RWPE2 (cell line): Measurements from ENCODE around the gene CD28.

ENCODE experiments used
- ATAC-seq: fragments of 200-7000 bp; cut with Tn5 transposase; 3 replicates; pipeline ENCODE4 v1.9.1; 2021; ENCODE audit warnings: low read depth
- DNase-seq: peaks from one replicate; pipeline ENCODE4 v3.0.0-alpha.2; 2020; ENCODE audit warnings: low spot score
- H3K27ac ChIP-seq: fragments of 450-650 bp; 2 replicates; pipeline ENCODE4 v1.5.1; 2017; ENCODE audit warnings: mild to moderate bottlenecking; ENCODE audit not compliant: poor library complexity, severe bottlenecking
- H3K27me3 ChIP-seq: fragments of 250-450 bp; sonication (Bioruptor Pico); 2 replicates; pipeline ENCODE4 v1.5.1; 2021; ENCODE audit warnings: mild to moderate bottlenecking, moderate library complexity; ENCODE audit not compliant: insufficient read depth, poor library complexity, severe bottlenecking
- H3K36me3 ChIP-seq: fragments of 250-450 bp; sonication (Bioruptor Pico); 2 replicates; pipeline ENCODE4 v1.5.1; 2020; ENCODE audit warnings: low read depth, mild to moderate bottlenecking, moderate library complexity
- H3K4me1 ChIP-seq: fragments of 250-450 bp; sonication (Bioruptor Pico); 2 replicates; pipeline ENCODE4 v1.5.1; 2021; ENCODE audit warnings: mild to moderate bottlenecking, moderate library complexity; ENCODE audit not compliant: insufficient read depth, poor library complexity, severe bottlenecking
- H3K4me3 ChIP-seq: fragments of 250-450 bp; sonication (Bioruptor Pico); 2 replicates; pipeline ENCODE4 v1.5.1; 2021; ENCODE audit warnings: mild to moderate bottlenecking, moderate library complexity; ENCODE audit not compliant: severe bottlenecking
- H3K9me3 ChIP-seq: fragments of 250-450 bp; sonication (Bioruptor Pico); 2 replicates; pipeline ENCODE4 v1.5.1; 2021; ENCODE audit warnings: mild to moderate bottlenecking, moderate library complexity; ENCODE audit not compliant: severe bottlenecking
- CTCF ChIP-seq: fragments of 450-650 bp; IDR thresholded peaks from one replicate; pipeline ENCODE4 v1.5.1; 2017; ENCODE audit warnings: mild to moderate bottlenecking, moderate library complexity; ENCODE audit not compliant: poor library complexity, severe bottlenecking

CD28 gene

GRCh38 chr2:203679401-203679800 is 27.0 kb upstream of the CD28 start:
- no peaks in the 10 kb centered on the region for H3K36me3 ChIP-seq
- DNase-seq: no peak
- no peak for TF ChIP-seq CTCF
- H3K27me3 ChIP-seq: no peaks in the 10 kb centered on the region
- peaks cover 35% of the 10 kb centered on the region for H3K4me1 ChIP-seq
- H3K27ac ChIP-seq: peak overlapping the region; percentile 19
- ATAC-seq: no peak
- H3K9me3 ChIP-seq: no peaks in the 10 kb centered on the region
- H3K4me3 ChIP-seq: no peak overlapping the region

DNA sequence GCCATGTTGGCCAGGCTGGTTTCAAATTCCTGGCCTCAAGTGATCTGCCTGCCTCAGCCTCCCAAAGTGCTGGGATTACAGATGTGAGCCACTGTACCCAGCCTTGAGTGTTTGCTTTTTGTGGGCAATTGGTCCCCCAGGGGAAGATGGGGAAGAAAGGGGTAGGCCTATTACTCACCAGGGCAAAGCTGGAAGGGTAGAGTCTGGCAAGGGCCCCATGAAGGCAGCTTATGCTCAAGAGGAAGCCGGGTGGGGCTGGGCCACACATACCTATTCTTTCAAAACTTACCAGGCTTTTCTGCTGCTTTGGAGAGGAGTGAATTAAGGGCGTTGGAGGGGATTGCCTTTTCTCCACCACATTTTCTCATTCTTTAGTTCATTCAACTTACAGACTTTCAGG is 24.5 kb upstream of the CD28 start:
- H3K9me3 ChIP-seq: no peaks in the 10 kb centered on the region
- H3K36me3 ChIP-seq: no peaks in the 10 kb centered on the region
- no peak for DNase-seq
- peaks cover 52% of the 10 kb centered on the region for H3K4me1 ChIP-seq
- no peaks in the 10 kb centered on the region for H3K27me3 ChIP-seq
- H3K4me3 ChIP-seq: no peak overlapping the region
- H3K27ac ChIP-seq: peak overlapping the region; percentile 85
- 0 out of 3 replicates have a peak, but pooled peaks have one; percentile 6 for ATAC-seq
- no peak for TF ChIP-seq CTCF

- Histone ChIP-seq H3K36me3 (no peaks in the 10 kb centered on the region), H3K4me3 (no peak overlapping the region), H3K9me3 (no peaks in the 10 kb centered on the region), H3K27me3 (no peaks in the 10 kb centered on the region), H3K27ac (peak overlapping the region; percentile 85), H3K4me1 (peaks cover 60% of the 10 kb centered on the region)
- no peak for TF ChIP-seq CTCF
- ATAC-seq (peak; percentile 40), DNase-seq (no peak)
These were observed 23.7 kb upstream of the CD28 start for GRCh38 chr2:203682688-203683130.

- Histone ChIP-seq H3K9me3 (no peaks in the 10 kb centered on the region), H3K27ac (peak overlapping the region; percentile 85), H3K4me1 (peaks cover 61% of the 10 kb centered on the region), H3K4me3 (no peak overlapping the region), H3K36me3 (no peaks in the 10 kb centered on the region), H3K27me3 (no peaks in the 10 kb centered on the region)
- DNase-seq (no peak), ATAC-seq (no peak)
- no peak for TF ChIP-seq CTCF
These were observed 23.0 kb upstream of the CD28 start for GRCh38 chr2:203683421-203683820.

DNA sequence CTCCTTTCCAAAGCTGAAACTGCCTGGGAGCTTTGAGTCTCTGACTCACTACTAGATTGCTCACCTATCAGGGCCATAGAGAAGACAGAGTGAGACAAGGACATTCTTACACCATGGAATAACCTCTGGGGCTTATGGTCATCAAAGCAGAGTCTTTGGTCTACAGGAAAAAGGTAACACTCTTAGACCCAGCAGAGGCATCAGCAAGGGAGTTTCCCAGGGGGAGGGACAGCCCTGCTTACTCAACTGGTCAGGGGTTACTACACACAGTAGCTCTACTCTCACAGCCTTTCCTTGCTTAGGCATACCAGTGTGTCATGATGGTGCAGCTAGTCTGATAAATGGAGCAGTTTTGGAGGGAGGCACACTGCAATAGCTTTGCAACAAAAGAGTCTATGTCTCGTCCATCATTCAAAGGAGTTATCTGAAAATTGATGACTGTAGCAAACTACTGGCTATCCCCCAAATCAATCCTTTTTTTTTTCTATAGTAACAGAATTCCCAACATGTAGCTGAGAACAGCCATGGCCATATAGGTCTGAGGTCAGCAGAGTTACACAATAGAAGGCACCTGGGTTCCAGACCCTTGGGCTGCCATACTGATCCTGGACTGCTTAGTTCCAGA is 22.4 kb upstream of the CD28 start:
- DNase-seq: peak; percentile 67
- no peak overlapping the region for H3K4me3 ChIP-seq
- H3K4me1 ChIP-seq: peaks cover 61% of the 10 kb centered on the region
- H3K27me3 ChIP-seq: no peaks in the 10 kb centered on the region
- TF ChIP-seq CTCF: no peak
- ATAC-seq: peak; percentile 82
- H3K27ac ChIP-seq: peak overlapping the region; percentile 85
- H3K9me3 ChIP-seq: no peaks in the 10 kb centered on the region
- H3K36me3 ChIP-seq: no peaks in the 10 kb centered on the region
